ENCODE data around the gene PLA2G7.

Gene PLA2G7

DNA sequence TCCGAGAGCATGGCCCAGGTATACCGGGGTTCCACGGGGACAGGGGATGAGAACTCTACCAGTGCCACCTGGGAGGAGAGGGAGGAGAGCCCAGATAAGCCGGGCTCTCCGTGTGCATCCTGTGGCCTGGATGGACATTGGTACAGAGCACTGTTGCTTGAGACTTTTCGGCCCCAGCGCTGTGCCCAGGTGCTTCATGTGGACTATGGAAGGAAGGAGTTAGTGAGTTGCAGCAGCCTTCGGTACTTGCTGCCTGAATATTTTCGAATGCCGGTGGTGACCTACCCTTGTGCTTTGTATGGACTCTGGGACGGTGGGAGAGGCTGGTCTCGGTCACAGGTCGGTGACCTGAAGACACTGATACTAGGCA, 46.2 kb downstream of the PLA2G7 start:
- no peak overlapping the region for H3K9ac ChIP-seq (ENCODE audit: insufficient read length, low read depth)
- H3K36me3 ChIP-seq (ENCODE audit: insufficient read depth, insufficient read length, low read length) = no peaks in the 10 kb centered on the region
- no peak overlapping the region for H3K4me3 ChIP-seq (ENCODE audit: insufficient read length, low read depth)
- TF ChIP-seq ZNF274 (IDR thresholded peaks at IDR 0.05; ENCODE audit: low read depth, low read length) = no peak
- no peak for TF ChIP-seq SUZ12 (IDR thresholded peaks at IDR 0.05; ENCODE audit: extremely low read depth, insufficient read depth, insufficient read length)
- TF ChIP-seq YY1 (IDR thresholded peaks at IDR 0.05; ENCODE audit: insufficient read depth, insufficient read length) = no peak
- no peaks in the 10 kb centered on the region for H3K4me1 ChIP-seq (ENCODE audit: insufficient read depth, insufficient read length)
- no peak for DNase-seq (ENCODE audit: low read depth, low spot score)
- no peaks in the 10 kb centered on the region for H3K9me3 ChIP-seq (ENCODE audit: insufficient read depth, low read length)
- H3K27me3 ChIP-seq (ENCODE audit: insufficient read depth, insufficient read length) = no peaks in the 10 kb centered on the region

DNA sequence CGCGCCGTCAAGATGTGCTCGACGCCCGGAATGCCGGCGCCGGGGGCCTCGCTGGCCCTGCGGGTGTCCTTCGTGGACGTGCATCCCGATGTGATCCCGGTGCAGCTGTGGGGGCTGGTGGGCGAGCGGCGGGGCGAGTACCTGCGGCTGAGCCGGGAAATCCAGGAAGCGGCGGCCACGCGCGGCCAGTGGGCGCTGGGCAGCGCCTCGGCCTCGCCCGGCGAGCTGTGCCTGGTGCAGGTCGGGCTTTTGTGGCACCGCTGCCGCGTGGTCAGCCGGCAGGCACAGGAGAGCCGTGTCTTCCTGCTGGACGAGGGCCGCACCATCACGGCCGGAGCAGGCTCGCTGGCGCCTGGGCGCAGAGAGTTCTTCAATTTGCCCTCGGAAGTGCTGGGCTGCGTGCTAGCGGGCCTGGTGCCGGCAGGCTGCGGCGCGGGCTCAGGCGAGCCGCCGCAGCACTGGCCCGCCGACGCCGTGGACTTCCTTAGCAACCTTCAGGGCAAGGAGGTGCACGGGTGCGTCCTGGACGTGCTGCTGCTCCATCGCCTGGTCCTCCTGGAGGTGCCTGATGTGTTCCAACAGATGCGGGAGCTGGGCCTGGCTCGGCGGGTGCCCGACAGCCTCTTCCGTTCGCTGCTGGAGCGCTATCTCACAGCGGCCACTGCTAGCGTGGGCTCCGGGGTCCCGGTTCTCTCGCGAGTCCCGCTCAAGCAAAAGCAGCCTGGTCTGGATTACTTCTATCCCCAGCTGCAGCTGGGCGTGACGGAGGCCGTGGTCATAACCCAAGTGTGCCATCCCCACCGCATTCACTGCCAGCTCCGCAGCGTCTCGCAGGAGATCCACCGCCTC, 46.8 kb downstream of the PLA2G7 start:
- Histone ChIP-seq H3K27me3 (ENCODE audit: insufficient read depth, insufficient read length) (no peaks in the 10 kb centered on the region), H3K36me3 (ENCODE audit: insufficient read depth, insufficient read length, low read length) (no peaks in the 10 kb centered on the region), H3K9ac (ENCODE audit: insufficient read length, low read depth) (no peak overlapping the region), H3K4me1 (ENCODE audit: insufficient read depth, insufficient read length) (no peaks in the 10 kb centered on the region), H3K9me3 (ENCODE audit: insufficient read depth, low read length) (no peaks in the 10 kb centered on the region), H3K4me3 (ENCODE audit: insufficient read length, low read depth) (no peak overlapping the region)
- TF ChIP-seq ZNF274 (IDR thresholded peaks at IDR 0.05; ENCODE audit: low read depth, low read length) (no peak), YY1 (IDR thresholded peaks at IDR 0.05; ENCODE audit: insufficient read depth, insufficient read length) (no peak), SUZ12 (IDR thresholded peaks at IDR 0.05; ENCODE audit: extremely low read depth, insufficient read depth, insufficient read length) (no peak)
- DNase-seq (ENCODE audit: low read depth, low spot score) = no peak

DNA sequence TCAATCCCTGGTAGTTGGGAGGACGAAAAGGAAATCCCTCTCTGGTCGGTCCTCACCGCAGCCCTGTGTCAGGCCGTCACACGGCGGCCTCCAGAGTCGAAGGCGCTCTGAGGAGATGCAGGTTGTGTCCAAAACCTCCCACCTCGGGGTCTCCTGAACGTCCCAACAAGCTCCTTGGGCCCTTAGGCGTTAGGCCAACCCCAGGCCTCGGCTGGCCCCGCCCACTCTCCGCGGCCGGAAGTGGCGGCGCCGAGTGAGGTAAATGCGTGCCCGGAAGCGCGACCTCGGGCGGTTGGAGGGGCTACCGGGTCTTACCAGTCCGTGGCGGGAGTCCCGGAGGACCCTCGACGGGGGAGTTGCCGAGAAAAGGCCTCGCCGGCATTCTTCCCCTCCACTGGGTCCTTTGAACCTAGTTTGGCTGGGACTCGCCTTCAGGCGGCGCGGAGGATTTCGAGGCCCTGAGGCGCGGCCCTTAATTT, 47.5 kb downstream of the PLA2G7 start, which contains the start of gene TDRD6:
TSS of gene TDRD6 (plus strand) at position 267 of the 479 bp plus-strand sequence. CDS start 244 bp downstream, outside the sequence.
- no peaks in the 10 kb centered on the region for H3K27me3 ChIP-seq (ENCODE audit: insufficient read depth, insufficient read length)
- H3K36me3 ChIP-seq (ENCODE audit: insufficient read depth, insufficient read length, low read length) = no peaks in the 10 kb centered on the region

DNA sequence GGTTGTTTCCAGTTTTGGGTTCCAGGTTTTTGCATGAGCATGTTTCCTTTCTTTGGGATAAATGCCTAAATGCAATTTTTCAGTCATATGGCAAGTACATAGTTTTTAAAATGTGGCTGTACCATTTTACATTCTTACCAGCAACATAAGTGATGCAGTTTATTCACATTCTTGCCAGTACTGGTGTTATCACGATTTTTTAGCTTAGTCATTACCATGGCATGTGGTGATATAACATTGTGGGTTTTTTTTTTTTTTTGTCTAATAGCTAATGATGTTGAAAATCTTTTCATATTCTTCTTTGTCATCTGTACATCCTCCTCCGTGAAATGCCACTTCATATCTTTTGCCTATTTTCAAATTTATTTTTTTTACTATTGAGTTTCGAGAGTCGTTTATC, 50.4 kb downstream of the PLA2G7 start:
- no peak for TF ChIP-seq ZNF274 (IDR thresholded peaks at IDR 0.05; ENCODE audit: low read depth, low read length)
- no peak for TF ChIP-seq SUZ12 (IDR thresholded peaks at IDR 0.05; ENCODE audit: extremely low read depth, insufficient read depth, insufficient read length)
- no peak for TF ChIP-seq YY1 (IDR thresholded peaks at IDR 0.05; ENCODE audit: insufficient read depth, insufficient read length)
- Histone ChIP-seq H3K27me3 (ENCODE audit: insufficient read depth, insufficient read length) (no peaks in the 10 kb centered on the region), H3K4me1 (ENCODE audit: insufficient read depth, insufficient read length) (no peaks in the 10 kb centered on the region), H3K9me3 (ENCODE audit: insufficient read depth, low read length) (no peaks in the 10 kb centered on the region), H3K4me3 (ENCODE audit: insufficient read length, low read depth) (no peak overlapping the region), H3K36me3 (ENCODE audit: insufficient read depth, insufficient read length, low read length) (no peaks in the 10 kb centered on the region), H3K9ac (ENCODE audit: insufficient read length, low read depth) (no peak overlapping the region)
- DNase-seq (ENCODE audit: low read depth, low spot score) = no peak

More for the DNA sequence above, 47.5 kb downstream of the PLA2G7 start, which contains the start of gene TDRD6:
- Histone ChIP-seq H3K4me3 (ENCODE audit: insufficient read length, low read depth) (no peak within 1 kb of the TSS), H3K9me3 (ENCODE audit: insufficient read depth, low read length) (no peaks in the 10 kb centered on the region), H3K9ac (ENCODE audit: insufficient read length, low read depth) (no peak within 1 kb of the TSS), H3K4me1 (ENCODE audit: insufficient read depth, insufficient read length) (no peaks in the 10 kb centered on the region)
- TF ChIP-seq SUZ12 (IDR thresholded peaks at IDR 0.05; ENCODE audit: extremely low read depth, insufficient read depth, insufficient read length) (no peak), ZNF274 (IDR thresholded peaks at IDR 0.05; ENCODE audit: low read depth, low read length) (no peak), YY1 (IDR thresholded peaks at IDR 0.05; ENCODE audit: insufficient read depth, insufficient read length) (no peak)
- DNase-seq (ENCODE audit: low read depth, low spot score) = no peak

DNA sequence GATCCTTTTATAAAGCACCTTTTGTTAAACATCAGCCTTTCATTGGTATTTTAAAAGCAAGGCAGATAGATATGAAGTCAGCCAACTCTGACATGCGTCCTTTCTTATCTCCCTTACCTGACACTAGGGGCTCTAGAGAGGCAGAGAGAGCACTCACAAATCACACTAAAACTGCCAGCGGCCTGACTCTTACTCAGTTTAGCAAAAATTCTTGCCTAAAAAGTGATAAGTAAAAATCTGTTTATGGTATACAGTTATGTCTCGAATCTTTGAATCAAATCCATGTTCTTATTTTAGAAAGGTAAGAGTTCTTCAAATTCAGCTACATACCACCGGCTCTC, 57.9 kb downstream of the PLA2G7 start:
- no peaks in the 10 kb centered on the region for H3K36me3 ChIP-seq (ENCODE audit: insufficient read depth, insufficient read length, low read length)
- no peaks in the 10 kb centered on the region for H3K4me1 ChIP-seq (ENCODE audit: insufficient read depth, insufficient read length)
- H3K9me3 ChIP-seq (ENCODE audit: insufficient read depth, low read length) = no peaks in the 10 kb centered on the region
- H3K9ac ChIP-seq (ENCODE audit: insufficient read length, low read depth) = no peak overlapping the region
- no peak for TF ChIP-seq YY1 (IDR thresholded peaks at IDR 0.05; ENCODE audit: insufficient read depth, insufficient read length)
- DNase-seq (ENCODE audit: low read depth, low spot score) = no peak
- H3K27me3 ChIP-seq (ENCODE audit: insufficient read depth, insufficient read length) = no peaks in the 10 kb centered on the region
- H3K4me3 ChIP-seq (ENCODE audit: insufficient read length, low read depth) = no peak overlapping the region

DNA sequence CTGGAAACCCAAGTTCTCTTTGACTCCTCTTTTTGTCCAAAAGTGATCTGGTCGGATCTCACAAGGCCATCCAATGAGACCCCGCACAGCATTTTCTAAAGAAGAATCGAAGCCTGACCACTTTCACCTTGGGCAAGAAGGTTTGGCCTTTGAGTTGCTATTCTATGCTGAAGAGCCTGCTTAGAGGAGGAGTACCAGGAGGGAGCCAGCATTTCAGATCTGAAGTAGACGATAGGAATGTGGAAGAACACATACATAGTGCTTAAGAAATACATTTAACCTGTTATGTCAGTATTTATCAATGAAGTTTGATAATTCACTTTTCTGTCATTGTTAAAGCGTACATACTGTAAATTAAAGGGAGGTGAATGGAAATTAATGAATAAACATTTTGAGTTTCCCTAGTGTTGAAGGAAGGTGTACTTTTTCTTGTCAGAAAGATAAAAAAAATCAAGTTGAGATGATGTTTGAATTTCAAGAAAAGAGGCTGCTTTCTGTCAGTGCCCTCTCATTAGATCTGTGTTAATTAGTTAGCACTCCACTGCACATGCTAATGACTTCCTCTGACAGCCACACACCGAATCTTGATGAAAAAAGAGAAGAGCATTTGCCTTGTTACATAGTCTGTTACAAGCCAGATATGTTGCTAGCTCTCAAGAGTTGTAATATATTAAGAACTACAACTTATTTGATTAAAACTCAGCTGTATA, 58.4 kb downstream of the PLA2G7 start:
- Histone ChIP-seq H3K4me1 (ENCODE audit: insufficient read depth, insufficient read length) (no peaks in the 10 kb centered on the region), H3K9ac (ENCODE audit: insufficient read length, low read depth) (no peak overlapping the region), H3K4me3 (ENCODE audit: insufficient read length, low read depth) (no peak overlapping the region), H3K27me3 (ENCODE audit: insufficient read depth, insufficient read length) (no peaks in the 10 kb centered on the region), H3K9me3 (ENCODE audit: insufficient read depth, low read length) (no peaks in the 10 kb centered on the region), H3K36me3 (ENCODE audit: insufficient read depth, insufficient read length, low read length) (no peaks in the 10 kb centered on the region)
- no peak for DNase-seq (ENCODE audit: low read depth, low spot score)
- TF ChIP-seq ZNF274 (IDR thresholded peaks at IDR 0.05; ENCODE audit: low read depth, low read length) = no peak
- TF ChIP-seq SUZ12 (IDR thresholded peaks at IDR 0.05; ENCODE audit: extremely low read depth, insufficient read depth, insufficient read length) = no peak
- TF ChIP-seq YY1 (IDR thresholded peaks at IDR 0.05; ENCODE audit: insufficient read depth, insufficient read length) = no peak

DNA sequence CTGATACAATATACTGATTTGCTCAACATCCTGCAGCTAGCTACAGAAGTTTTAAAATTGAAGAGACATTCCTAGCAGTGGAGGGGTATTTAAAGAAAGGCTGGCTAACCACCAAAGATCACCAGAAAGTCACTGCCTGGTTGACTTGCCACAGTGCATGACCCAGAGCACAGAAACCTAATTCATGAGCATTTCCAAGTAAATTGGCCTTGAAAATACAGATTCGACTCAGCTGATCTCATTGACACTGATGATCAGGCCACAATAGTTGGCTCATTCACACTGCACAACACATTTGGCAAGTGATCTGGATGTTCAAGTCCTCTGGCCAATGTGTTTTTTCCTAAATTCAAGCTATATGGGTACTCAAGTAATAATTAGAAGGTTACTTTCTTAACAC, 60.8 kb downstream of the PLA2G7 start:
- Histone ChIP-seq H3K36me3 (ENCODE audit: insufficient read depth, insufficient read length, low read length) (no peaks in the 10 kb centered on the region), H3K27me3 (ENCODE audit: insufficient read depth, insufficient read length) (no peaks in the 10 kb centered on the region), H3K4me1 (ENCODE audit: insufficient read depth, insufficient read length) (no peaks in the 10 kb centered on the region), H3K9ac (ENCODE audit: insufficient read length, low read depth) (no peak overlapping the region), H3K9me3 (ENCODE audit: insufficient read depth, low read length) (no peaks in the 10 kb centered on the region), H3K4me3 (ENCODE audit: insufficient read length, low read depth) (no peak overlapping the region)
- no peak for TF ChIP-seq YY1 (IDR thresholded peaks at IDR 0.05; ENCODE audit: insufficient read depth, insufficient read length)
- TF ChIP-seq SUZ12 (IDR thresholded peaks at IDR 0.05; ENCODE audit: extremely low read depth, insufficient read depth, insufficient read length) = no peak
- no peak for TF ChIP-seq ZNF274 (IDR thresholded peaks at IDR 0.05; ENCODE audit: low read depth, low read length)
- DNase-seq (ENCODE audit: low read depth, low spot score) = no peak

Measured in NT2/D1 (cell line).